Ascending aorta (tissue), 2 donors: Measurements from ENCODE around the gene MTMR11. TPM values are rescaled to one million over a fixed set of nuclear protein-coding genes. Genes with fewer than 3 reads are reported as not detected.

ENCODE experiments used
- DNase-seq, 2 donors: peaks; one replicate each; pipeline ENCODE4 v3.0.0-alpha.2; 2019; ENCODE audit warnings: low spot score in 2 of 2
- H3K27ac ChIP-seq, 2 donors: fragments of 200-600 bp; sonication (generic); one replicate each; pipeline ENCODE4 v1.5.1; 2016 to 2017; ENCODE audit warnings: mild to moderate bottlenecking in 1 of 2
- H3K27me3 ChIP-seq: fragments of 200-600 bp; sonication (generic); one replicate; pipeline ENCODE4 v1.5.1; 2017
- H3K36me3 ChIP-seq, 2 donors: fragments of 200-600 bp; sonication (generic); one replicate each; pipeline ENCODE4 v1.5.1; 2016
- H3K4me1 ChIP-seq, 2 donors: fragments of 200-600 bp; sonication (generic); one replicate each; pipeline ENCODE4 v1.5.1; 2016 to 2017; ENCODE audit warnings: mild to moderate bottlenecking in 1 of 2
- H3K4me3 ChIP-seq, 2 donors: fragments of 200-600 bp; sonication (generic); one replicate each; pipeline ENCODE4 v1.5.1; 2016 to 2017; ENCODE audit warnings: mild to moderate bottlenecking in 1 of 2
- H3K9me3 ChIP-seq, 2 donors: fragments of 200-600 bp; sonication (generic); one replicate each; pipeline ENCODE4 v1.5.1; 2016
- intact Hi-C: fragments of 100-400 bp; cut with DNase I; formaldehyde crosslinking; loops from one replicate; pipeline ENCODE4 v1.15.1; 2023
- total RNA-seq: library from RNA; depleted of rRNA; stranded (reverse); fragments of >200 nt; gene quantifications from one replicate; pipeline ENCODE4 v1.1.0, GENCODE V29; 2016
- TF ChIP-seq, protein P1 (sequence below), 3 experiments: fragments of 200-600 bp in 2 of 3; fragments of 450-650 bp in 1 of 3; sonication (generic) in 2 of 3; IDR thresholded peaks; one replicate each; pipeline ENCODE4 v1.5.1; 2016 to 2019; ENCODE audit warnings: antibody characterized with exemption in 3 of 3, mild to moderate bottlenecking in 1 of 3, moderate library complexity in 1 of 3

Gene MTMR11
- total RNA-seq, 1 donor from 2014 or later = 39.8 TPM

GRCh38 chr1:149881876-149882275 is 54.8 kb downstream of the MTMR11 start:
- H3K9me3 ChIP-seq = no peaks in the 10 kb centered on the region
- H3K36me3 ChIP-seq = no peaks in the 10 kb centered on the region
- H3K27ac ChIP-seq = no peak overlapping the region
- TF ChIP-seq, protein P1, sequence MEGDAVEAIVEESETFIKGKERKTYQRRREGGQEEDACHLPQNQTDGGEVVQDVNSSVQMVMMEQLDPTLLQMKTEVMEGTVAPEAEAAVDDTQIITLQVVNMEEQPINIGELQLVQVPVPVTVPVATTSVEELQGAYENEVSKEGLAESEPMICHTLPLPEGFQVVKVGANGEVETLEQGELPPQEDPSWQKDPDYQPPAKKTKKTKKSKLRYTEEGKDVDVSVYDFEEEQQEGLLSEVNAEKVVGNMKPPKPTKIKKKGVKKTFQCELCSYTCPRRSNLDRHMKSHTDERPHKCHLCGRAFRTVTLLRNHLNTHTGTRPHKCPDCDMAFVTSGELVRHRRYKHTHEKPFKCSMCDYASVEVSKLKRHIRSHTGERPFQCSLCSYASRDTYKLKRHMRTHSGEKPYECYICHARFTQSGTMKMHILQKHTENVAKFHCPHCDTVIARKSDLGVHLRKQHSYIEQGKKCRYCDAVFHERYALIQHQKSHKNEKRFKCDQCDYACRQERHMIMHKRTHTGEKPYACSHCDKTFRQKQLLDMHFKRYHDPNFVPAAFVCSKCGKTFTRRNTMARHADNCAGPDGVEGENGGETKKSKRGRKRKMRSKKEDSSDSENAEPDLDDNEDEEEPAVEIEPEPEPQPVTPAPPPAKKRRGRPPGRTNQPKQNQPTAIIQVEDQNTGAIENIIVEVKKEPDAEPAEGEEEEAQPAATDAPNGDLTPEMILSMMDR (IDR thresholded peaks at IDR 0.05) = no peak
- no peaks in the 10 kb centered on the region for H3K27me3 ChIP-seq
- DNase-seq = no peak
- intact Hi-C loops = no loop called here
- peaks cover 7 to 17% of the 10 kb centered on the region in 2 donors for H3K4me1 ChIP-seq
- no peak overlapping the region for H3K4me3 ChIP-seq

GRCh38 chr1:149879556-149879955 is 57.1 kb downstream of the MTMR11 start:
- Histone ChIP-seq H3K4me3 (no peak overlapping the region), H3K36me3 (no peaks in the 10 kb centered on the region), H3K9me3 (no peaks in the 10 kb centered on the region), H3K4me1 (peaks cover 2 to 10% of the 10 kb centered on the region in 2 donors), H3K27ac (no peak overlapping the region), H3K27me3 (no peaks in the 10 kb centered on the region)
- TF ChIP-seq, protein P1 (IDR thresholded peaks at IDR 0.05) = no peak
- DNase-seq = no peak
- intact Hi-C loops = no loop called here

Other genes with a start within 250 kb of the MTMR11 start
- 28.0 TPM for gene FCGR1A, start 154.2 kb downstream of the MTMR11 start, total RNA-seq
- gene BOLA1, start 37.3 kb downstream of the MTMR11 start, total RNA-seq = 36.7 TPM
- 5.9 TPM for gene SV2A, start 19.0 kb downstream of the MTMR11 start, total RNA-seq
- 87.3 TPM for gene SF3B4, start 9.1 kb downstream of the MTMR11 start, total RNA-seq
- gene OTUD7B, start 73.8 kb upstream of the MTMR11 start, total RNA-seq = 7.1 TPM
- gene VPS45, start 130.9 kb upstream of the MTMR11 start, total RNA-seq = 11.3 TPM
- 88.9 TPM for gene PLEKHO1, start 213.0 kb upstream of the MTMR11 start, total RNA-seq